ENCODE results near the gene RNF141. TPM values are rescaled to one million over a fixed set of nuclear protein-coding genes. Genes with fewer than 3 reads are reported as not detected.

The RNF141 gene
- total and polyA plus RNA-seq, 2 donors (not counting 3 experiments of a cell fraction or from before 2014, with no cell fraction given), result 9.4 to 32.4 TPM

DNA sequence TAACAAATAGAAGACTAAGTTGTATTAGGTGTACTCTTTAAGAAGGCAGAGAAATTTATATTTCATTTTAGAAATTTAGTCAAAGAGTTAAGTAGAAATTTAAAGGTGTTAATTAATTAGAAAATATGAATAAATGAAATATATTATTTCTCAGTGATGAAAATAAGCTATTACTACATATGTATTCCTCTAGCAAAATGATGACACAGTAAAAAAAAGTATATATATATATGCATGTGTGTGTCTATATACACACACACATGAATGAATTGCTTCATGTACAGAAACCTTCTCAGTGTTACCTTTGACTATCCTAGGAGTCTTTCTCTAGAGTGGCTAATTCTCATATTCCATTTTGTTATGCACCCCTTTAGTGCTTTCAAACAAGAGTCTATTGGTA is 7.7 kb downstream of the RNF141 start:
- BruUV-seq (replicated peaks), result no TSS peak
- peaks cover 17% of the 10 kb centered on the region for H3K4me1 ChIP-seq (ENCODE audit: control insufficient read depth, extremely low read depth, insufficient read depth, low read length)
- no peaks in the 10 kb centered on the region for H3K27me3 ChIP-seq (ENCODE audit: control insufficient read depth in 2 of 2, insufficient read depth in 2 of 2, low read length in 2 of 2)
- peaks cover 6% of the 10 kb centered on the region for H3K79me2 ChIP-seq (ENCODE audit: control insufficient read depth, insufficient read depth, low read length)
- FAIRE-seq (no peak), DNase-seq (ENCODE audit: low read depth, low spot score) (no peak)
- no peak overlapping the region for H3K4me3 ChIP-seq (replicated peaks in 1 of 3; ENCODE audit: insufficient read depth in 1 of 3, low read depth in 1 of 3, low read length in 3 of 3)
- H3K9me3 ChIP-seq (replicated peaks; ENCODE audit: control insufficient read depth, insufficient read depth, low read length), result no peaks in the 10 kb centered on the region
- CTCF ChIA-PET, result interaction anchor here (1.9 to 2.7 kb wide), 2 partner anchors 17 to 19 kb away, joined by 7 to 10 read pairs; no protein-coding TSS in a partner anchor
- H4K20me1 ChIP-seq (replicated peaks; ENCODE audit: control insufficient read depth, extremely low read depth, insufficient read depth, low read length), result no peaks in the 10 kb centered on the region
- no peak overlapping the region for H3K4me2 ChIP-seq (ENCODE audit: insufficient read depth, low read length)
- POLR2A ChIA-PET, result no interaction called here
- no peaks in the 10 kb centered on the region for H3K9me1 ChIP-seq (replicated peaks; ENCODE audit: control insufficient read depth, extremely low read depth, insufficient read depth, low read length)
- no peak overlapping the region for H2AFZ ChIP-seq (ENCODE audit: low read depth, low read length)
- intact Hi-C loops (cut with micrococcal nuclease), result no loop called here
- no peak overlapping the region for H3K9ac ChIP-seq (replicated peaks; ENCODE audit: extremely low read depth, insufficient read depth, low read length)
- dilution Hi-C loops (cut with MboI; ENCODE audit: extremely low pct_ligation_motif_present, low sequenced_read_pairs), result no loop called here
- peaks cover 0 to 6% of the 10 kb centered on the region in 2 experiments for H3K36me3 ChIP-seq (ENCODE audit: control insufficient read depth in 2 of 2, extremely low read depth in 1 of 2, insufficient read depth in 2 of 2, low read length in 2 of 2)
- no peak for TF ChIP-seq JUN (IDR thresholded peaks at IDR 0.05; ENCODE audit: borderline replicate concordance, insufficient read depth, insufficient read length, low read depth)
- TF ChIP-seq MYC (IDR thresholded peaks at IDR 0.05; ENCODE audit: low read depth, low read length), result no peak
- TF ChIP-seq, protein P1, sequence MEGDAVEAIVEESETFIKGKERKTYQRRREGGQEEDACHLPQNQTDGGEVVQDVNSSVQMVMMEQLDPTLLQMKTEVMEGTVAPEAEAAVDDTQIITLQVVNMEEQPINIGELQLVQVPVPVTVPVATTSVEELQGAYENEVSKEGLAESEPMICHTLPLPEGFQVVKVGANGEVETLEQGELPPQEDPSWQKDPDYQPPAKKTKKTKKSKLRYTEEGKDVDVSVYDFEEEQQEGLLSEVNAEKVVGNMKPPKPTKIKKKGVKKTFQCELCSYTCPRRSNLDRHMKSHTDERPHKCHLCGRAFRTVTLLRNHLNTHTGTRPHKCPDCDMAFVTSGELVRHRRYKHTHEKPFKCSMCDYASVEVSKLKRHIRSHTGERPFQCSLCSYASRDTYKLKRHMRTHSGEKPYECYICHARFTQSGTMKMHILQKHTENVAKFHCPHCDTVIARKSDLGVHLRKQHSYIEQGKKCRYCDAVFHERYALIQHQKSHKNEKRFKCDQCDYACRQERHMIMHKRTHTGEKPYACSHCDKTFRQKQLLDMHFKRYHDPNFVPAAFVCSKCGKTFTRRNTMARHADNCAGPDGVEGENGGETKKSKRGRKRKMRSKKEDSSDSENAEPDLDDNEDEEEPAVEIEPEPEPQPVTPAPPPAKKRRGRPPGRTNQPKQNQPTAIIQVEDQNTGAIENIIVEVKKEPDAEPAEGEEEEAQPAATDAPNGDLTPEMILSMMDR (IDR thresholded peaks at IDR 0.05; ENCODE audit: extremely low read depth in 1 of 2, insufficient read depth in 1 of 2, low read depth in 1 of 2, low read length in 2 of 2), result no peak
- TF ChIP-seq POLR2AphosphoS5 (IDR thresholded peaks at IDR 0.05; ENCODE audit: insufficient read depth, low read depth, low read length), result no peak
- TF ChIP-seq FOS (IDR thresholded peaks at IDR 0.05; ENCODE audit: borderline replicate concordance, insufficient read depth, low read length), result no peak
- no peak for TF ChIP-seq GATA2 (IDR thresholded peaks at IDR 0.05; ENCODE audit: insufficient read depth, insufficient read length, low read depth, low read length)
- no peak for TF ChIP-seq MAX (IDR thresholded peaks at IDR 0.05; ENCODE audit: insufficient read depth, insufficient read length)
- no peak for TF ChIP-seq EZH2 (IDR thresholded peaks at IDR 0.05; ENCODE audit: borderline replicate concordance, low read depth, low read length, severe bottlenecking)
- no peak for TF ChIP-seq POLR2A (IDR thresholded peaks at IDR 0.05; ENCODE audit: low read depth, low read length)
- no peak overlapping the region for H3K27ac ChIP-seq (ENCODE audit: insufficient read depth, low read depth, low read length)
